Neural progenitor cell (in vitro differentiated cells): ENCODE data around the gene CUEDC1. TPM values are rescaled to one million over a fixed set of nuclear protein-coding genes. Genes with fewer than 3 reads are reported as not detected.

Experiments used
- DNase-seq: peaks from one replicate; pipeline ENCODE4 v3.0.0-alpha.2; 2016; ENCODE audit warnings: low spot score
- H2AFZ ChIP-seq: fragments of 200-600 bp; sonication (generic); replicated peaks from 2 replicates; pipeline ENCODE4 v1.6.1; 2016; ENCODE audit warnings: antibody characterized with exemption
- H3F3A ChIP-seq: fragments of 200-600 bp; sonication (generic); 2 replicates; pipeline ENCODE4 v1.6.1; 2016; ENCODE audit warnings: antibody characterized with exemption, low read depth
- H3K27ac ChIP-seq: fragments of 200-600 bp; sonication (generic); 2 replicates; pipeline ENCODE4 v1.5.1; 2016; ENCODE audit warnings: mild to moderate bottlenecking
- H3K27me3 ChIP-seq: fragments of 200-600 bp; sonication (generic); 2 replicates; pipeline ENCODE4 v1.6.1; 2016; ENCODE audit warnings: mild to moderate bottlenecking, moderate library complexity
- H3K36me3 ChIP-seq: fragments of 200-600 bp; sonication (generic); 2 replicates; pipeline ENCODE4 v1.5.1; 2016
- H3K4me1 ChIP-seq: fragments of 200-600 bp; sonication (generic); 2 replicates; pipeline ENCODE4 v1.6.1; 2016; ENCODE audit warnings: mixed run types
- H3K4me2 ChIP-seq: fragments of 200-600 bp; sonication (generic); 2 replicates; pipeline ENCODE4 v1.6.1; 2016
- H3K4me3 ChIP-seq: fragments of 200-600 bp; sonication (generic); 2 replicates; pipeline ENCODE4 v1.5.1; 2016
- H3K79me2 ChIP-seq: fragments of 200-600 bp; sonication (generic); 2 replicates; pipeline ENCODE4 v1.6.1; 2016; ENCODE audit warnings: low read depth
- H3K9ac ChIP-seq: fragments of 200-600 bp; sonication (generic); 2 replicates; pipeline ENCODE4 v1.6.1; 2016
- H3K9me3 ChIP-seq: fragments of 200-600 bp; sonication (generic); 2 replicates; pipeline ENCODE4 v1.5.1; 2016; ENCODE audit warnings: low read depth
- H4K20me1 ChIP-seq: fragments of 200-600 bp; sonication (generic); 2 replicates; pipeline ENCODE4 v1.6.1; 2016; ENCODE audit warnings: low read depth
- H3K27ac Mint-ChIP-seq: 3 replicates; pipeline ENCODE4 v1.8.0; 2021; ENCODE audit warnings: mixed read lengths
- H3K27me3 Mint-ChIP-seq: 2 replicates; pipeline ENCODE4 v1.8.0; 2022; ENCODE audit warnings: low read depth, mild to moderate bottlenecking, inconsistent platforms, moderate library complexity, mixed read lengths; ENCODE audit not compliant: insufficient read depth
- H3K36me3 Mint-ChIP-seq: 3 replicates; pipeline ENCODE4 v1.8.0; 2021; ENCODE audit warnings: mixed read lengths
- H3K4me1 Mint-ChIP-seq: 3 replicates; pipeline ENCODE4 v1.8.0; 2021; ENCODE audit warnings: mixed read lengths
- H3K4me3 Mint-ChIP-seq: 3 replicates; pipeline ENCODE4 v1.8.0; 2021; ENCODE audit warnings: mild to moderate bottlenecking, moderate library complexity, mixed read lengths
- H3K9me3 Mint-ChIP-seq: 3 replicates; pipeline ENCODE4 v1.8.0; 2020; ENCODE audit warnings: mixed read lengths
- EZH2 ChIP-seq: fragments of 200-600 bp; sonication (generic); IDR thresholded peaks from 2 replicates; pipeline ENCODE4 v1.6.1; 2017; ENCODE audit warnings: antibody characterized with exemption, mild to moderate bottlenecking, moderate library complexity
- EZH2phosphoT487 ChIP-seq: fragments of 200-600 bp; sonication (generic); IDR thresholded peaks from 2 replicates; pipeline ENCODE4 v1.6.1; 2017; ENCODE audit warnings: antibody characterized with exemption
- total RNA-seq: library from RNA; depleted of rRNA; stranded (reverse); fragments of >200 nt; gene quantifications from 2 replicates; pipeline ENCODE4 v1.2.3, GENCODE V29; 2015; ENCODE audit warnings: low replicate concordance
- TF ChIP-seq, protein P1 (sequence below): fragments of 200-600 bp; sonication (generic); IDR thresholded peaks from 2 replicates; pipeline ENCODE4 v1.5.1; 2017; ENCODE audit warnings: antibody characterized with exemption, mild to moderate bottlenecking

The CUEDC1 gene
- total RNA-seq, 1 donor from 2014 or later: 8.8 TPM

DNA sequence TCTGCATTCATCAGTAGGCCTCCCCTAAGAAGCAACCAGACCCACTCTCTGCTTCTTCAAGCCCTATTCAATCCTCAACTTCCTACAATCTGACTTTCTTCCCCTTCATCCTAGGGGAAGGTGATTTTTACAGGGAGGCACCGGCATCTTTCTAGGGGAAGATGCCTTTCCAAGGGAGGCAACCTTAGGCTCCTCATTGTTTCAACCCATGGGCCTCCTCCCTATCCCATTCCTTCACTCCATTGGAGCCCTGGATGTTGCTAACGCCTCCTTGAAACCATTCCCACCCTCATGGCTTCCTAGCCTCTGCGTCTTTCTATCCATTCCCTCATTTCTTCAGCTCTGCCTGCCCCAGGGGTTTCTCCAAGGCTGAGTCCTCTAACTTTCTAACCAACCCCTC, 2.7 kb upstream of the CUEDC1 start:
- no peaks in the 10 kb centered on the region for H3K9me3 ChIP-seq
- H3K4me3 Mint-ChIP-seq: peak overlapping the region; percentile 25

DNA sequence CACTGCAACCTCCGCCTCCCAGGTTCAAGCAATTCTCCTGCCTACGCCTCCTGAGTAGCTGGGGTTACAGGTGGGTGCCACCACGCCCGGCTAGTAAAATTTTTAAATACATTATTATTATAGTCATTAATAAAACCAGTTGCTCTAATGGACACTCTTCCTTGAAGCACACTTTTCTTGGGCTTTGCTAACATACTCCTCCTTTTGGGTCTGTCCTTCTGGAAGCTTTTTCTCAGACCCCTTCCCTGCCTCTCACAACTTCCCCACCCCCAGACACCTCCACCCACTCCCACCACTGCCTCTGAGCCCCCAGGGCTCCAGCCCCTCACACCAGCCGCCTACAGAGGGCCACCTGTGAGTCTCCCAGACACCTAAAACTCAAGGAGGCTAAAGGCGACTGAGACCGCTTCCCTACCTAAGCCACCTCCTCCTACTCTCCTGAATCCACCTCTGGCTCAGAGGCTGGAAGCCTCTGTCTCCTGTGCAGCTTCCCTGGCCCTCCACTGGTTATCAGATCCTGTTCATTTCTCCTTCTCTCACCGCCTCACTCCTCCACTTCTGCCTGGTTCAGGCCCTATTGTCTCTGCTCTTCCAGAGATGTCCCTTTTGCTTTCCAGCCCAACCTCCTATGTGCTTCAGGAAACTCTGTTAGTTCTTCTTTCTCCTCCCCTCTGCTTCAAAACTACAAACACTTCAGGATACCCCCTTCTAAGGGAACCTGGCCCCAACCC, 2.1 kb upstream of the CUEDC1 start:
- Histone ChIP-seq H3K4me2 (no peak overlapping the region), H4K20me1 (no peaks in the 10 kb centered on the region), H3K9me3 (no peaks in the 10 kb centered on the region), H3K27ac (no peak overlapping the region), H3K4me1 (peaks cover 19% of the 10 kb centered on the region), H3K36me3 (no peaks in the 10 kb centered on the region), H3F3A (peaks cover 18% of the 10 kb centered on the region), H3K27me3 (peaks cover 41% of the 10 kb centered on the region), H3K79me2 (no peaks in the 10 kb centered on the region), H2AFZ (no peak overlapping the region), H3K9ac (no peak overlapping the region), H3K4me3 (no peak overlapping the region)
- Mint-ChIP-seq H3K27me3 (peaks cover 8% of the 10 kb centered on the region), H3K4me3 (peak overlapping the region; percentile 25), H3K4me1 (peaks cover 45% of the 10 kb centered on the region), H3K9me3 (no peaks in the 10 kb centered on the region), H3K27ac (no peak overlapping the region), H3K36me3 (peaks cover 7% of the 10 kb centered on the region)
- TF ChIP-seq EZH2: no peak
- TF ChIP-seq EZH2phosphoT487: no peak
- DNase-seq: no peak

More for the DNA sequence above, 2.7 kb upstream of the CUEDC1 start:
- H3K27me3 Mint-ChIP-seq: peaks cover 8% of the 10 kb centered on the region
- no peak overlapping the region for H3K27ac Mint-ChIP-seq
- DNase-seq: no peak
- no peak for TF ChIP-seq EZH2
- TF ChIP-seq EZH2phosphoT487: no peak
- TF ChIP-seq, protein P1, sequence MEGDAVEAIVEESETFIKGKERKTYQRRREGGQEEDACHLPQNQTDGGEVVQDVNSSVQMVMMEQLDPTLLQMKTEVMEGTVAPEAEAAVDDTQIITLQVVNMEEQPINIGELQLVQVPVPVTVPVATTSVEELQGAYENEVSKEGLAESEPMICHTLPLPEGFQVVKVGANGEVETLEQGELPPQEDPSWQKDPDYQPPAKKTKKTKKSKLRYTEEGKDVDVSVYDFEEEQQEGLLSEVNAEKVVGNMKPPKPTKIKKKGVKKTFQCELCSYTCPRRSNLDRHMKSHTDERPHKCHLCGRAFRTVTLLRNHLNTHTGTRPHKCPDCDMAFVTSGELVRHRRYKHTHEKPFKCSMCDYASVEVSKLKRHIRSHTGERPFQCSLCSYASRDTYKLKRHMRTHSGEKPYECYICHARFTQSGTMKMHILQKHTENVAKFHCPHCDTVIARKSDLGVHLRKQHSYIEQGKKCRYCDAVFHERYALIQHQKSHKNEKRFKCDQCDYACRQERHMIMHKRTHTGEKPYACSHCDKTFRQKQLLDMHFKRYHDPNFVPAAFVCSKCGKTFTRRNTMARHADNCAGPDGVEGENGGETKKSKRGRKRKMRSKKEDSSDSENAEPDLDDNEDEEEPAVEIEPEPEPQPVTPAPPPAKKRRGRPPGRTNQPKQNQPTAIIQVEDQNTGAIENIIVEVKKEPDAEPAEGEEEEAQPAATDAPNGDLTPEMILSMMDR: no peak
- Histone ChIP-seq H3K9ac (no peak overlapping the region), H3K4me2 (no peak overlapping the region), H3K27ac (no peak overlapping the region), H3K79me2 (no peaks in the 10 kb centered on the region), H3K4me1 (peaks cover 14% of the 10 kb centered on the region), H3F3A (peaks cover 18% of the 10 kb centered on the region), H3K27me3 (peaks cover 41% of the 10 kb centered on the region), H3K36me3 (no peaks in the 10 kb centered on the region), H4K20me1 (no peaks in the 10 kb centered on the region), H2AFZ (no peak overlapping the region), H3K4me3 (no peak overlapping the region)
- H3K4me1 Mint-ChIP-seq: peaks cover 39% of the 10 kb centered on the region
- H3K9me3 Mint-ChIP-seq: no peaks in the 10 kb centered on the region
- H3K36me3 Mint-ChIP-seq: peaks cover 6% of the 10 kb centered on the region

DNA sequence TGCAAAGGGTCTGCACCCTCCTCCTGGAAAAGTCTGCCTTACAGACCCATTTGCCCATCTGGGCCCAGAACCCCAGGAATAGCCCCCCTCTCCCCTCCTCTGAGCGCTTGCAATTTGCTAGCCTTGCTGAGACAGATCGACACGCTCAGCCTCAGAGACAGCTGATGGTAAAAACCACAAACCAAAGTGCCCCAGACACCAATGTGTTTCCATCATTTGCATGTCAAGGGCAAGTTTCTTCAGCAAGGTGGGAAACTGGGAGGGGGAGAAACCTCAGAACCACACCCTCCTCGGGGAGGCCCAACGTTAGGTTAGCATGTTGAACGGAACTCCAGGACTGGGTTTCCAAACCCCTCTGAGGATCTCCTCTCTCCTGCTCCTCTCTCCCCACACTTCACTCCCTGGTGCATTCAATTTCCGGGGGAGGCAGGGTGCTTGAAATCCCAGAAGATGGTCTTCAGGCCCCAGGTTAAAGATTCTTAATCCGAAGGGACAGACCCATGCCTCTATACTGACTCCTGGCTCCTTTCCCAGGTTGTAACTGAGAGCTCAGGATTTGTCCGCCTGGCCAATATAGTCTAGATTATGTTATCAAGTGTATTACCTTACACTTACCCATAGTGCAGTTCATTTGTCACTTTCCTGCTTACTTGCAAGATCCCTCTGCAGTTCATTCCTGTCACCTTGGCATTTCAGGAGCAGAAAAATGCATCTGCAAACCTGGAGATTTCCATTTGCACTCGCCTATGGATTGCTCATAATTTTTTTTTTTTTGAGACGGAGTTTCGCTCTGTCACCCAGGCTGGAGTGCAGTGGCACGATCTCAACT, 1.3 kb upstream of the CUEDC1 start:
- no peak for DNase-seq
- peaks cover 18% of the 10 kb centered on the region for H3F3A ChIP-seq
- Mint-ChIP-seq H3K36me3 (peaks cover 7% of the 10 kb centered on the region), H3K27me3 (peaks cover 4% of the 10 kb centered on the region), H3K9me3 (no peaks in the 10 kb centered on the region), H3K4me3 (peak overlapping the region; percentile 85), H3K27ac (peak overlapping the region; percentile 94), H3K4me1 (peaks cover 51% of the 10 kb centered on the region)
- H3K79me2 ChIP-seq: no peaks in the 10 kb centered on the region
- no peaks in the 10 kb centered on the region for H4K20me1 ChIP-seq
- peaks cover 19% of the 10 kb centered on the region for H3K4me1 ChIP-seq
- H3K27ac ChIP-seq: no peak overlapping the region
- peaks cover 41% of the 10 kb centered on the region for H3K27me3 ChIP-seq
- H3K9me3 ChIP-seq: no peaks in the 10 kb centered on the region
- TF ChIP-seq, protein P1: no peak
- TF ChIP-seq EZH2 (no peak), EZH2phosphoT487 (no peak)
- no peaks in the 10 kb centered on the region for H3K36me3 ChIP-seq
- peak overlapping the region; percentile 96 for H3K4me2 ChIP-seq
- H3K9ac ChIP-seq: no peak overlapping the region
- no peak overlapping the region for H3K4me3 ChIP-seq
- no peak overlapping the region for H2AFZ ChIP-seq
